ENCODE results near the gene GOLGA2.
"Not testable (repeated sequence)": the region's sequence is repeated elsewhere in the genome, so short reads cannot be mapped to it uniquely, and the experiment has no call there.

DNA sequence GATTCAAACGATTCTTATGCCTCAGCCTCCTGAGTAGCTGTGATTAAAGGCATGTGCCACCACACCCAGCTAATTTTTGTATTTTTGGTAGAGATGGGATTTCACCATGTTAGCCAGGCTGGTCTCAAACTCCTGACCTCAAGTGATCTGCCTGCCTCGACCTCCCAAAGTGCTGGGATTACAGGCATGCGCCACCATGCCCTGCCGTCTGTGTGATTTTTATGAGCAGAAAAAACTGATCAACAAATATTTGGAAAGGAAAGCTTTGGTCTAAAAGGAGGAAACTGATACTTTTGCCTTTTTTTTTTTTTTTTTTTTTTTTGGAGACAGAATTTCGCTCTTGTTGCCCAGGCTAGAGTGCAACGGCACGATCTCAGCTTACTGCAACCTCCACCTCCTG lies 44.9 kb downstream of the GOLGA2 start:
- TF ChIP-seq ATF2 (CRISPR knock-in tag; IDR thresholded peaks at IDR 0.05); GABPA (IDR thresholded peaks at IDR 0.05; ENCODE audit: low read depth, low read length); GABPA (CRISPR knock-in tag; IDR thresholded peaks at IDR 0.05; ENCODE audit: low read depth); YY1 (IDR thresholded peaks at IDR 0.05; ENCODE audit: insufficient read depth, insufficient replicate concordance, low read depth, low read length); CBX1 (IDR thresholded peaks at IDR 0.05; ENCODE audit: low read depth); ZNF101 (CRISPR knock-in tag; IDR thresholded peaks at IDR 0.05; ENCODE audit: borderline replicate concordance, low read depth); CTCF (CRISPR knock-in tag; IDR thresholded peaks at IDR 0.05): not testable (repeated sequence)

Measured in HepG2 (cell line).